AML-193 (cell line): ENCODE data around the gene USP10.

Source experiments
- DNase-seq, 2 experiments: peaks; one replicate each; lab custom pipeline; 2025; lab: John Stamatoyannopoulos, UW

Gene USP10

DNA sequence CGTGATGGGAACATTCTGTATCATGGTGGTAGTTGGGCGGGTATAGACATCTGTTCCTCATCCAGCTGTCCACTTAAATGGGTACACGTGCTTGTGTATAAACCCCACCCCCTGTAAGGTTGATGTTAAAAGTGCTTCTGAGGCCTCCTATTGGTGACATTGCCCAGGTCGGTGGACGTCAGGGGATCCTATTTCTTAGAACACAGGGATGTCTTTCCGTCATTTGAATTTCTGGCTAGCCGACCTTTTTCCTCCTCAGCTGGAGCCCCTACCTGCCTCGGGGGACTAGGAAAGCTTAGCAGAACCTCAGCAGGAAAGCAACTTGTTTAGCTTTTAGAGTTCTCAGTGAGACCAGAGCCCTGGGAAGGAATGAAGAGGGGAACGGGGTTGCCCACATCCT lies 103.3 kb downstream of the USP10 start:
- no peak for DNase-seq

DNA sequence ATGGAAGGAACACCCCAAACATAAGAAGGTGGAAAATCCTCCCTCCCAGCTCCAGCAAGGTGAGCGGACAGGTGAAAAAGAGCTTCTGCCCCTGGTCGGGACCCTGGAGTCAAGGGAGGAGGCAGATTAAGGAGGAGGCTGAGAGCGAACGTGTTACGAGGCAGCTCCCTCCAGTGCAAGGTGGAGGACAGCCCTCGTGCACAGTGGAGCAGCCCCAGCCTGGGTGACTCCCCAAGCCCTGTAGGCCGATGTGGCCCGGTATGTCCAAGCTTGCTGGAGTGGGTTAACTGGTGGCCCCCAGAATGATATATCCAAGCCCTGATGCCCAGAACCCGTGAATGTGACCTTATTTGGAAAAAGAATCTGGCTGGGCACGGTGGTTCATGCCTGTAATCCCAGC lies 104.5 kb downstream of the USP10 start:
- DNase-seq: no peak

GRCh38 chr16:84806256-84806889 lies 106.6 kb downstream of the USP10 start:
- peak; percentile 77 for DNase-seq

DNA sequence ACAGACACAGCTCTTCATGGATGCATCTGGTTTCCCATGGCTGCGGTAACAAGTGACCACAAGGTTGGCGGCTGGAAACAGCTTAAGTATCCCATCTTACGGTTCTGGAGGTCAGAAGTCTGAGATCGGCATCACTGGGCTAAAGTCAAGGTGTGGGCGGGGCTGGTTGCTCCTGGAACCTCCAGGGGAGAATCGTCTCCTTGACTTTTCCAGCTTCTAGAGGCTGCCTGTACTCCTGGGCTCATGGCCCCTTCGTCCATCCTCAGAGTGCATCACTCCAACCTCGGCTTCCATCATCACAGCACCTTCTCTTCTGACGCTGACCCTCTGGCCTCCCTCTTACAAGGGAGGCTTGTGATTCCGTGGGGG lies 107.1 kb downstream of the USP10 start:
- no peak for DNase-seq

- no peak for DNase-seq
These were observed 108.0 kb downstream of the USP10 start for GRCh38 chr16:84807776-84808175.

DNA sequence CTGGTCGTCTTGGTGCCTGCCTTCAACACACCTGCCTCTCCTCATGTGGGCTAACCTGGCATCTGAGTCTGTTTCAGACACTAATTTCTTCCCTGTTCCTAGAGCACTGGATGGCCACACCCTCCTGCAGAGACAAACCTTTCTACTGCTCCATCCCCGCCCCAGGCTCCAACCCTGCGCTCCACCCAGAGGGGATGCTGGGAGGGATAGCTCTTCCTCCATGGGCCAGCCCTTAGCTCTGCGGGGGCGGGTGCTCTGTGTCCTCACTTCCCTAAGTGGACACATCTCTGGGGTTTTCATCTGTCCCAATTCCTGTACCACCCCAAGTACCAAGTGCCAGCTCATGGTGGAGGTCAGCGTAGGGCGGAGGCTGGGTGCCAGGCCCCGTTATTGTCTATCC lies 109.0 kb downstream of the USP10 start:
- DNase-seq: no peak

- DNase-seq: peak; percentile 90 to 93
These were observed 110.9 kb downstream of the USP10 start for GRCh38 chr16:84810518-84811273.

GRCh38 chr16:84811529-84811928 lies 111.7 kb downstream of the USP10 start:
- DNase-seq: no peak

- DNase-seq: no peak
These were observed 113.5 kb downstream of the USP10 start for GRCh38 chr16:84813141-84813934.

- no peak for DNase-seq
These were observed 115.7 kb downstream of the USP10 start for GRCh38 chr16:84815462-84815861.

DNA sequence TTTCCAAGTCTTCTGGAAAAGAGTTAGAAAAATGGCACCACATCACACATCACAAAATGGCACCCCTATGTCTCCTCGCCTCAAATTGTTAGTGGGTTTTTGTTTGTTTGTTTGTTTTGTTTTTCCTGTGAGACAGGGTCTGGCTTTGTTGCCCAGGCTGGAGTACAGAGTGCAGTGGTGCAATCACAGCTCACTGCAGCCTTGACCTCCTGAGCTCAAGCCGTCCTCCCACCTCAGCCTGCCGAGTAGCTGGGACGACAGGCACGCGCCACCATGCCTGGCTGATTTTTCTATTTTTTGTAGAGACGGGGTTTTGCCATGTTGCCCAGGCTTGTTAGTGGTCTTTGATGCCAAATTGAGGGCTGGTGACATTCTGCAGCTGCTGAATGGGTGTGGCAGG lies 116.2 kb downstream of the USP10 start:
- DNase-seq: no peak

DNA sequence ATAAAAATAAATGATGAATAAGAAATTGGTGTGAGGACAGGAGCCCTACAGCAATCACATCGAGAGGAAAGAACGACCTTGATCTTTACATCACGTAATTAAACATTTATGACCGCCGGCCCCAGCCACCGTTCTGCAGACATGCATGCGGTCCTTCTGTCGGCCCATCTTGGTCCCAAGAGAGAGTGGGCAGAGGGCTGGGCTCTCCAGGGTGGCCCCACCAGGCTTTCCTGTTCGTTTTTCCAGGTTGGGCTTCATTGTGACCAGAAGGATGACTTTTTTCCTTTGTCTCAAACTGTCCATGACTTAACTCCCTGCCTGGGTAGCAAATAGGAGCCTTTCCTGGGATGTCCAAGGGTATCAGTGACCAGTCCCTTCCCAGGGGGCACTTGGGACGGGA lies 116.7 kb downstream of the USP10 start:
- DNase-seq: no peak

DNA sequence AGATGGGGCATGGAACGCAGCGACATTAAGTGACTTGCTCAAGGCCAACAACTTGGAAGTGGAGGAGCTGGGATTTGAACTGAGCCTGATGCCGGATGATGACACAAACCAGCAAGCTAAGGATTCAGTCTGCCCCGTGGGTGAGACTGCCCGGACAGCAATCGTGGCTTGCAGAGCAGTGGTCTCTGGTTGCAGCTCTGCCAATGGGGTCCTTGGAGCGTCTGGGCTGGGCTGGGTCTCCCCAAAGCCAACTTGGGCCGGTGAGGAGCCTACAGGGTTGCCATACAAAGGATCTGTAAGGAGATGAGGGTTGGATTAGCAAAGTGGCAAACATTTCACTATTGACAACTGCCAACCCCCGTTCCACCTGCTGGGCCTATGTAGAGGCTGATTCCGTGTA lies 117.4 kb downstream of the USP10 start:
- no peak for DNase-seq

DNA sequence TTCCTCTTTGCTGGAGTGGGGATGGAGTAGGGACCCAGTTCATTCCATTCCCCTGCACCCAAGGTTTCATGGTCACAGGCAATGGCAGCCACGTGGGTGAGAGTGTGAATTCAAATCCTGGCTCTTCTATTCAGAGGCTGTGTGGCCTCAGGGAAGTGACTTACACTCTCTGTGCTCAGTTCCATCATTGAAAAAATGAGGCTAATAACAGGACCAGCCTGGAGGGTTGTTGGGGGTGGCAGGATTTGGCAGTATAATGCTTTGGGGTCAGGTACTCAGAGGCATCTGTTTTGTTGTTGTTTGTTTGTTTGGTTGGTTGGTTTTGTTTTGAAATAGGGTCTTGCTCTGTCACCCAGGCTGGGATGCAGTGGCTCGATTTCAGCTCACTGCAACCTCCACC lies 117.8 kb downstream of the USP10 start:
- no peak for DNase-seq

DNA sequence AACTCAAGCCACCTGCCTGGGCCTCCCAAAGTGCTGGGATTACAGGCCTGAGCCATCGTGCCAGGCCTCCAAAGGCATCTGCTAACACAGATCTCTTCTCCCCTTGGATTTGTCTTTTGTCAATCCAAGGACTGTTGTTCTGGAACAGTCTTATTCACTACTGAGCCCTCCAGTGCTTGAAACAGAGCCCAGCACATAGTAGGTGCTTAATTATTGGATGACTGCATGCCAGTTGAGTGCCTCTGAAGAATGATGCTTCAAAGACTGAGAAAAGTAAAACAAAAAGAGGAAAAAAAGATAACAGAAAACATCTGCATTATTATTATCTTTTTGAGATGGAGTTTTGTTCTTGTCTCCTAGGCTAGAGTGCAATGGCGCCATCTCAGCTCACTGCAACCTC lies 118.3 kb downstream of the USP10 start:
- no peak for DNase-seq

DNA sequence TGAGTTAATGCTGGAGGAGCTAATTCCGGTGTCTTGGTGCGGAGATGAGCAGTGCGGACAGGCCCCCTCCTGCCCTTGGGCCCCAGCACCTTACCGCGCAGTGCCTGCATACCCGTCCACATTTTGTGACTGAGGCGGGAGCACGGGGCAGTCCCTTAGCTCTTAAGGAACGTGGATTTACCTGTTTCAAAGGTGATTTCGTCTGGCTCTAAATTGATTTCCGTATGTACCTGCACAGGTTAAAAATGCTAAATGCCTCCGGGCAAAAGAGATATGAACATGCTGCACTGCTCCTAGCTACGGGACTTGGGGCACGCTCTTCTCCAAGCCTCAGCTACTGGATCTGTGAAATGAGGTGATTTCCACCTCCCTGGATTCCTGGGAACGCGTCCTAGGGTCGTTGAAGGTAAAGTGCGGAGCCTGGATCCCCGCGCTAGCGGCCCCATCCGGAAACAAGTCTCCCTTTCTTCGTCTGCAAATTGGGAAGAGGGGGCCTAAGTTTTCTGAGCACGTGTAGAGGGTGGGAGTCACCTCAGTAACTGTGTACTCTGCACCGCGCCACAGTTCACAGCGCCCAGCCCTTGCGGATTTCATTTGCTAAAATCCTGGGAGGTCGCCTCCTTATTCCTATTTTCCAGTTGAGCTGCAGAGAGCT lies 119.3 kb downstream of the USP10 start:
- no peak for DNase-seq

DNA sequence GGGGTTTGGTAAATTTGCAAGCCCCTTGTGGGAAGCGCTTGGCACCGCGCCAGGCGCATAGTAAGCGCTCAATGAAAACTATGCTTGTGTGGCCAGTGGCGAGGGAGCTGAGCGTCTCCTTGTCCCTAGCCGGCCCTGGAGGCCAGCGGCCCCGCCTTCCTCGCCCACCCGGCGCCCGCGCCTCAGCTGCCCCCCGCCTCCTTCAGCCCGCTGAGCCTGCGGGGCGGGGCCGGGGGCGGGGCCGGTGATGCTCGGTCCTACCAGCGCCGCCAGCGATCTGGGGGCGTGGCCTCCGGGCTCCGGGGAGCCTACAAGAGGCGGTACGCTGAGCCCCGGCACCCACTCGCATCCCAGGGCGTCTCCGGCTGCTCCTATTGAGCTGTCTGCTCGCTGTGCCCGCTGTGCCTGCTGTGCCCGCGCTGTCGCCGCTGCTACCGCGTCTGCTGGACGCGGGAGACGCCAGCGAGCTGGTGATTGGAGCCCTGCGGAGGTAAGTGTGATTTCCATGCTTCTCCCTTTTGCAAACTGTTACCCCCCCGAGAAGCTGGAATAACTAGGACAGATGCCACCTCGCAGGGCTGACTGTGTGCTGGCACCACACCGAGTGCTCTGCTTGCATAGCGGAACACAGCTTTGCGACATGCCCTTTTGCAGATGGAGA lies 120.0 kb downstream of the USP10 start, which contains the start of gene CRISPLD2:
TSS of gene CRISPLD2 (plus strand) at position 342 of the 661 bp plus-strand sequence. CDS start 18,511 bp downstream, outside the sequence.
- DNase-seq: peak; percentile 50 to 67

DNA sequence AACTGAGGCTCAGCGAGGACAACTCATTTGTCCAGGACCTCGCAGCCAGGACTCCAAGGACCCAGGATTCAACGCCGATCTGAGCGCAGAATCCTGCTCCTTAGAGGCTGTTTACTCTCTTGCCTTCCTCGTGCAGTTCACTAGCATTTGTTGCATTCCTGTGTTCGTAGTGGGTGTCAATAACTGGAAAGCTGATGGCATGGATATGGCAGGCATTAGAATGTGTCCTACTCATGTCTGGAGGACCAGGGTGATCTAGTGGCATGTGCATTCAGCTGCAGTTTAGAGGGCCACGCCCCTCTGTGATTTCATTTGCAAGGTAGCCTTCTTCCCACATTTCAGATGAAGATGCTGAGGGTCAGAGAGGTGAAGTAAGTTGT lies 120.5 kb downstream of the USP10 start:
- no peak for DNase-seq

DNA sequence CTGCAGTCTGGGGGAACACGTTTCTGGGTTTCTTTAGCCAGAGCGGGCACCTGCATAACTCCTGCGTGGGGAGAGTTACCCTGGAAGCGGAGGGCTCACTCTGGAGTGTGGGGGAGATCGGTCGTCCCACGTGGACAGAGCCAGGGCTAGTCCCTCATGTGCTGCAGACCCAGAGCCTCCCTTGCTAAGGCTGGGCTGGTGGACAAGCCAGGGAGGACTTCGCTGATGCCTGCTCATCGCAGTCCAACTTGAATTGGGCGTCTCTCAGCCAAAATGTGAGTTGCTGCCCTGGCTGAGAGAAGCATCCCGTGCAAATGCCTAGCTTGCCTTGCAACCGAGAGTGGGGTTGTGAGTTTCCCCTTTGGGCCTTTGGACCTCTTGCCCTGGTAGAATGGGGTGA lies 121.0 kb downstream of the USP10 start:
- no peak for DNase-seq

GRCh38 chr16:84821179-84821578 lies 121.4 kb downstream of the USP10 start:
- no peak for DNase-seq

DNA sequence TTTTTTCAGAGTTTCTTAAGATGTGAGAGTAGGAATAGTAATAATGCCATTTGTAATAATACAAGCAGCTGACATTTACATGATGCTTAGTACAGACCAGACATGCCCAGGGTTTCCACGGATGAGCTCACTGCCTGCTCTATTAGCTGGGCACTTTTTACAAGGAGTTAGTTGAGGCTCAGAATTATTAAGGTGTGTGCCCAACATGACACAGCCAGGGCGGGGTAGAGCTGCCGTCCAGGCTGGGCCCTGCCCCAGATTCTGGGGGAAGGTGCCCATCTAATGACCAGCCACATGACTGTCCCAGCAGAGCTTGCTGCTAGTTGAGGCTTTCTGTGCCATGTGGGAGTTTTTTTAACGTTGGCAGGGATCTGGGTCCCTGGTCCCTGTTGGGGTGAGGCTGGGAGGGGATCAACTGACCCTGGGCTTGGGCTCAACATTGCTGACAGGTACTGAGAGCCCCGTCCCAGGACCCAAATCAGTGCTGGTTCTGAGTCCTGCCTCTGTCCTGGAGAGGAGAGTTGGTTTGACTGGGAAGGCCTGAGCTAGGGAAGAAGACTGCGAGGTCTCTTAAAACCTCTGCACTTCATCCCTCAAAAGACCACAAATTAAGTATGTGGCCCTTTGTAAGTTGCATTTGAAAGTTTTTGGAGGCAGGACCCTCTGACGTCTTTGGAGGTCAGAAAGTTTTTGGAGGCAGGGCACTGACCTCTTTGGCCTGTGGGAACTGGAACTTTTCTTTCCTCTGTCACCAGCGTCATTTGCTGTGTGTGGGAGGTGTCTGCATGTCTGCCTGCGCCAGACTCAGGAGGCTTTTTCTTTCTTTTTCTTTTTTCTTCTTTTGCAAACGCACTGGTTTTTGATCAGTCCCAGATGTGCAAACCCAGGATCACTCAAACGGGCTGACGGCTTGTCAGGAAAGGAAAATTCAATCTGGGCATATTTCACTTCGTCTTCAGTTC lies 122.2 kb downstream of the USP10 start:
- DNase-seq: no peak
